GM04503 (cell line): ENCODE results near the gene OSBP2.

Experiments used
- DNase-seq: peaks from one replicate; pipeline ENCODE4 v3.0.0-alpha.2; 2012; ENCODE audit warnings: low read depth

Gene OSBP2

DNA sequence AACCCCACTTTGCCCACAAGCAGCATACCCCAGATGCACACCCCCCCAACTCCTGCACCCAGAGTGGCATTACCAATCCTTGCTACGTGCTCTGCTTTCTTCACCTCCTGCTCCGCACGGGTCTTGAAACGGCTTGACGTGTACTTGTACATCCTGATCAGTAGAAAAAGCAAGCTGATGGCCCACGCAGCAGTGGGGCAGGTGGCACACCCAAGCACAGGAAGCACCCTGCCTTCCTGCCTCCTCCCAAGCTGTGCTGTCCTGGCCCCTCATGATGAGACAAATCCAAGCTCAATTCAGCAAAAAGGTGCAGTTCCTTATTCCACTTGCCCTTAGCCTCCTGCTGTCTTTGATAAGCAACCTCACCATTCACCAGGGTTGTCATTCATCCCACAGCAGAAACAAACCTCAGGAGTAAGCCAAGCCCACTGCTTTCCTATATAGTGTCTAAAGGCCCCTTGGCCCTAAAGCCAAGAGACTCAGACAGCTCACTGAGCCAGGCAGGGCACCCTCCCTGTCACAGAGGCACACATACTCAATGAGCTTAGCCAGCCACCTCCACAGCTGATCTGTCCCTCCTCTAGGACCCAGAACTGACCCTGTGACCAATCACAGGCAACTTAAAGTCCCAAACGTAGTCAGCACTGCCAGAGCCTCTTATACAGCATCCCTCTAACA lies 246.2 kb downstream of the OSBP2 start:
- no peak for DNase-seq

DNA sequence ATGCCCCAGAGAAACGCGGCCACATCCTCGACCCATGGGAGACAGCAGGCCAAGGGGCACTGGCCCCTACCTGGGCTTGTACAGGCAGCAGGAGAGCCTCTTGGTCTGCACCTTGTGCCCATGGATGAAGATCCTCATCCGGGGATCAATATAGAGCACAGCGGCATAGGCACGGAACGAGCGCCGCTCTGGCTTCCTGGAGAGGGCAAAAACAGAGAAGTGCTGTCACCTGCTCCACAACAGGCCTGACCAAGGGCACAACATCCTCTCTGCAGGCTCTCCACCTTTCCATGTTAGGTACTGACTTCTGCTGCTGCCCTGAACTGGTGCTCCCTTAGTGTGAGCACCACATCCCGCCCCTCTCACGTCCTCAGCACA lies 246.7 kb downstream of the OSBP2 start:
- DNase-seq = no peak

DNA sequence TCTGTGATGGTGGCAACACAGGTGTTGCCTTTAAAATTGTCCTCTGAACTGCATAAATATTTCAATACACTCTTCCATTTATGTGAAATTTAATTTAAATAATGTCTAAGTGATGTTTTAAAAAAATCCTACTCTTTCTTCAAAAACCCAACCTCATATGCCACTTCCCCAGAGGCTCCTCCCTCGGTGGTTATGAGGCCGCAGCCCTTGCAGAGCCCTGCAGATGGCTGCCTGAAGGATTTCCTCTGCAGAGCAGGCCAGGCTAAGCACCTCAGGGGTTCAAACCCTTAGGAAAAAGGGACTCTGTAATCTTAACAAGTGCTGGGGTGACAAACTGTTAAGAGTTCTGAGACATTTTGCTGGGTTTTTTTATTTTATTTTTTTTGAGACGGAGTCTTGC lies 248.7 kb downstream of the OSBP2 start:
- DNase-seq = no peak

- no peak for DNase-seq
These were observed 250.3 kb downstream of the OSBP2 start for GRCh38 chr22:30944986-30945385.

DNA sequence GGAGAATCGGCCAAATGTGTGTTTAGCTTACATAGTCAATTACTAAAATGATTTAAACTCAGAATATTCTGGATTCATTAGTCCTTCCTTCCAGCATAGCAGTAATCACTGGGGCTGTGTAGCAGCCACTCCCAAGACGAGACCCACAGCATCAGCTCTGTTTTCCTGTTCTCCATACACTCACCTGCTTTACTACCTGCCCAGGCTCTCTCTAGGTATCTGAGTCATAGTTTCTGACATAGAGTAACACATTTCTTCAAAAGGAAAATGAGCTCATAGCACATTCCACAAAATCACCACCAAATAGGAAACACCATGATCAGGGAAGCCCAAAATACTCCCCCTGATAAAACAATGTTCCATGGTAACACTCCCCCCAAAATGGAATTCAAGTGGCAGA lies 251.0 kb downstream of the OSBP2 start:
- DNase-seq = no peak

DNA sequence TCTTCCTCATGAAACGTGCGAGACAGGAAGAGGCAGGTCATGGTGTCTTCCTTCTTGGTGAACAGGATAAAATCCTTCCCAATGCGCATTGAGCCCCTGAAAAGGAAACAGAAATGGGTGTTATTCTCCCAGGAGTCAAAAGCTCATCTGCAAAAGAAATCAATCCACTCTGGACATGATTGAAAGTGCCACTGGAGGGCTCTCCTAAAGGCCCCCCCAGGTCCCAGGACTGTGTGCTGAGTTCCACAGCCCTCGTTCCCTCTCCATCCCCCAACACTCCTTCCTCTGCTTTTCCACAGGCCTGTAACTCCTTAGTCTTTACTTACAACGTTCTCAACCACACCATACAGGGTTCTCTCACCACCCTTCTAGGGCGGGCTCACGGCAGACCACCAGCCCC lies 251.7 kb downstream of the OSBP2 start:
- no peak for DNase-seq

GRCh38 chr22:30947173-30947815 lies 252.6 kb downstream of the OSBP2 start:
- DNase-seq = peak; percentile 10

GRCh38 chr22:30947816-30948454 lies 253.3 kb downstream of the OSBP2 start:
- peak; percentile 31 for DNase-seq

DNA sequence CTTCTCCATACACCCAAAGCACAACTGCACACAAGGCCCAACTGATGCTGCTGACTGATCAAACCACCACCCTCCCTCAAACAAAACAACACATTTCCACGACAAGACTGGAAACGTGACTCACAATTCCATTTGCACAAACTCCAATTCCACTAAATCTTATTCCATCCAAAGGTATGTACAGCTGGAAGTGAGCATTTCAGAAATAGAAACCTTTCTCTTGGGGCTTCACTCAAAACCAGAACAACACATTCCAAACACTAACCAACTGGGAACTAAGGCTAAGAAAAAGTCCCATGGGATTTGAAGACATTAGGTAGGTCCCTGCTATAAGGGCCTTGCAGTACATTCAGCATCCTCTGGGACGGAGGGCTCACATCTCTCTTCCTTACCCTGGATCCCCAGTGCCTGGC lies 254.3 kb downstream of the OSBP2 start:
- peak; percentile 71 for DNase-seq

- DNase-seq = no peak
These were observed 255.4 kb downstream of the OSBP2 start for GRCh38 chr22:30949934-30950660.

GRCh38 chr22:30953206-30953605 lies 258.5 kb downstream of the OSBP2 start:
- DNase-seq = no peak

DNA sequence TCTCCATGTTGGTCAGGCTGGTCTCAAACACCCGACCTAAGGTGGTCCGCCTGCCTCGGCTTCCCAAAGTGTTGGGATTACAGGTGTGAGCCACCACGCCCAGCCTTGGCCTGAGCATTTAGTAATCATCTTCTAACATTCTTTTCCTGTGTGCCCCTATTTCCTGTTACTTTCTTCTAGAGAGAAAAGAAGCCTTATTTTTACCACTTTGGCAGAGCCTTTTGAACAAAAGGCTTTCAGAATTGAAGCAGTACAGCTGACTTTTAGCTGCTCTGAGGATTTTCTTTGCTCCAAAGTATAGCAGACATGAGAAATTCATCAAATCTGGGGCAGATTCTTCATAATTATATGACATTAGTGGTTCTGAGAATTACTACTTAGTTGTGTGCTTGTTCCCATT lies 260.5 kb downstream of the OSBP2 start:
- DNase-seq = no peak
